HG03175 (cell line): ENCODE results near the gene PRKRA.
"Not testable (repeated sequence)": the region's sequence is repeated elsewhere in the genome, so short reads cannot be mapped to it uniquely, and the experiment has no call there.

ENCODE experiments used
- ATAC-seq: cut with Tn5 transposase; IDR thresholded peaks from one replicate; pipeline ENCODE4 v1.9.1; 2021; ENCODE audit warnings: mild to moderate bottlenecking, moderate library complexity; ENCODE audit not compliant: unreplicated experiment

The PRKRA gene

GRCh38 chr2:178450774-178451525 is at the start of gene PRKRA, which contains the start of gene PJVK:
PRKRA (minus strand) TSS chr2:178451175; CDS start chr2:178451030, 145 bp downstream.
PJVK (plus strand) TSS chr2:178451378; CDS start chr2:178453410, 2,032 bp downstream.
- peak; percentile 85 for ATAC-seq

GRCh38 chr2:178499640-178500039 is 48.7 kb upstream of the PRKRA start:
- ATAC-seq = no peak

GRCh38 chr2:178498137-178498536 is 47.2 kb upstream of the PRKRA start:
- no peak for ATAC-seq

GRCh38 chr2:178496049-178496448 is 45.1 kb upstream of the PRKRA start:
- ATAC-seq = no peak

- no peak for ATAC-seq
Observed at GRCh38 chr2:178491612-178492011, 40.6 kb upstream of the PRKRA start.

GRCh38 chr2:178485356-178485755 is 34.4 kb upstream of the PRKRA start:
- ATAC-seq = no peak

- ATAC-seq = no peak
Observed at GRCh38 chr2:178484245-178485041, 33.5 kb upstream of the PRKRA start.

- ATAC-seq = peak; percentile 40
Observed at GRCh38 chr2:178482437-178482836, 31.5 kb upstream of the PRKRA start.

GRCh38 chr2:178480227-178481181 is 29.5 kb upstream of the PRKRA start, which contains the start of gene PLEKHA3:
PLEKHA3 (plus strand) TSS chr2:178480457; CDS start chr2:178480870, 413 bp downstream.
- peak; percentile 58 for ATAC-seq

GRCh38 chr2:178479758-178480226 is 28.8 kb upstream of the PRKRA start:
- no peak for ATAC-seq

- no peak for ATAC-seq
Observed at GRCh38 chr2:178479275-178479616, 28.3 kb upstream of the PRKRA start.

- peak; percentile 47 for ATAC-seq
Observed at GRCh38 chr2:178478439-178479274, 27.7 kb upstream of the PRKRA start, which contains the start of gene FKBP7. FKBP7 (minus strand) TSS chr2:178478600; CDS start chr2:178478499, 101 bp downstream.

GRCh38 chr2:178478130-178478438 is 27.1 kb upstream of the PRKRA start:
- no peak for ATAC-seq

- no peak for ATAC-seq
Observed at GRCh38 chr2:178477443-178478129, 26.6 kb upstream of the PRKRA start.

GRCh38 chr2:178476477-178476876 is 25.5 kb upstream of the PRKRA start:
- no peak for ATAC-seq

GRCh38 chr2:178474560-178474959 is 23.6 kb upstream of the PRKRA start:
- no peak for ATAC-seq

- no peak for ATAC-seq
Observed at GRCh38 chr2:178473931-178474330, 23.0 kb upstream of the PRKRA start.

GRCh38 chr2:178473373-178473772 is 22.4 kb upstream of the PRKRA start:
- ATAC-seq = no peak

GRCh38 chr2:178471313-178471712 is 20.3 kb upstream of the PRKRA start:
- ATAC-seq = not testable (repeated sequence)
